ENCODE results near the gene CD2. TPM values are rescaled to one million over a fixed set of nuclear protein-coding genes. Genes with fewer than 3 reads are reported as not detected.

The CD2 gene
- total RNA-seq, 1 donor from 2014 or later, result not detected

GRCh38 chr1:116804736-116805135, 50.5 kb downstream of the CD2 start:
- H3K4me3 Mint-ChIP-seq (ENCODE audit: unreplicated experiment), result no peak overlapping the region
- TF ChIP-seq CTCF (IDR thresholded peaks at IDR 0.05; ENCODE audit: unreplicated experiment), result no peak
- H3K36me3 Mint-ChIP-seq (ENCODE audit: low read depth, unreplicated experiment), result no peaks in the 10 kb centered on the region
- no peak overlapping the region for H3K27ac Mint-ChIP-seq (ENCODE audit: unreplicated experiment)
- peaks cover 1% of the 10 kb centered on the region for H3K27me3 Mint-ChIP-seq (ENCODE audit: unreplicated experiment)
- no peaks in the 10 kb centered on the region for H3K9me3 Mint-ChIP-seq (ENCODE audit: unreplicated experiment)
- H3K4me1 Mint-ChIP-seq (ENCODE audit: unreplicated experiment), result no peaks in the 10 kb centered on the region
- no peak for DNase-seq (ENCODE audit: low spot score)

GRCh38 chr1:116805398-116805797, 51.2 kb downstream of the CD2 start:
- DNase-seq (ENCODE audit: low spot score), result no peak
- no peak overlapping the region for H3K4me3 Mint-ChIP-seq (ENCODE audit: unreplicated experiment)
- TF ChIP-seq CTCF (IDR thresholded peaks at IDR 0.05; ENCODE audit: unreplicated experiment), result no peak
- no peaks in the 10 kb centered on the region for H3K36me3 Mint-ChIP-seq (ENCODE audit: low read depth, unreplicated experiment)
- H3K4me1 Mint-ChIP-seq (ENCODE audit: unreplicated experiment), result no peaks in the 10 kb centered on the region
- H3K9me3 Mint-ChIP-seq (ENCODE audit: unreplicated experiment), result no peaks in the 10 kb centered on the region
- peaks cover 1% of the 10 kb centered on the region for H3K27me3 Mint-ChIP-seq (ENCODE audit: unreplicated experiment)
- no peak overlapping the region for H3K27ac Mint-ChIP-seq (ENCODE audit: unreplicated experiment)

GRCh38 chr1:116806245-116806644, 52.0 kb downstream of the CD2 start:
- DNase-seq (ENCODE audit: low spot score), result no peak
- no peak for TF ChIP-seq CTCF (IDR thresholded peaks at IDR 0.05; ENCODE audit: unreplicated experiment)
- H3K36me3 Mint-ChIP-seq (ENCODE audit: low read depth, unreplicated experiment), result no peaks in the 10 kb centered on the region
- H3K4me3 Mint-ChIP-seq (ENCODE audit: unreplicated experiment), result no peak overlapping the region
- no peaks in the 10 kb centered on the region for H3K9me3 Mint-ChIP-seq (ENCODE audit: unreplicated experiment)
- H3K27ac Mint-ChIP-seq (ENCODE audit: unreplicated experiment), result no peak overlapping the region
- H3K4me1 Mint-ChIP-seq (ENCODE audit: unreplicated experiment), result no peaks in the 10 kb centered on the region
- peaks cover 1% of the 10 kb centered on the region for H3K27me3 Mint-ChIP-seq (ENCODE audit: unreplicated experiment)

- TF ChIP-seq CTCF (IDR thresholded peaks at IDR 0.05; ENCODE audit: unreplicated experiment), result no peak
- DNase-seq (ENCODE audit: low spot score), result no peak
- Mint-ChIP-seq H3K4me3 (ENCODE audit: unreplicated experiment) (no peak overlapping the region), H3K9me3 (ENCODE audit: unreplicated experiment) (no peaks in the 10 kb centered on the region), H3K27me3 (ENCODE audit: unreplicated experiment) (peaks cover 1% of the 10 kb centered on the region), H3K4me1 (ENCODE audit: unreplicated experiment) (no peaks in the 10 kb centered on the region), H3K27ac (ENCODE audit: unreplicated experiment) (no peak overlapping the region), H3K36me3 (ENCODE audit: low read depth, unreplicated experiment) (no peaks in the 10 kb centered on the region)
Observed at GRCh38 chr1:116806671-116807070, 52.4 kb downstream of the CD2 start.

GRCh38 chr1:116807394-116808199, 53.4 kb downstream of the CD2 start:
- no peaks in the 10 kb centered on the region for H3K9me3 Mint-ChIP-seq (ENCODE audit: unreplicated experiment)
- peaks cover 1% of the 10 kb centered on the region for H3K27me3 Mint-ChIP-seq (ENCODE audit: unreplicated experiment)
- DNase-seq (ENCODE audit: low spot score), result no peak
- H3K27ac Mint-ChIP-seq (ENCODE audit: unreplicated experiment), result no peak overlapping the region
- no peak overlapping the region for H3K4me3 Mint-ChIP-seq (ENCODE audit: unreplicated experiment)
- H3K4me1 Mint-ChIP-seq (ENCODE audit: unreplicated experiment), result no peaks in the 10 kb centered on the region
- no peaks in the 10 kb centered on the region for H3K36me3 Mint-ChIP-seq (ENCODE audit: low read depth, unreplicated experiment)
- TF ChIP-seq CTCF (IDR thresholded peaks at IDR 0.05; ENCODE audit: unreplicated experiment), result no peak

Measured in endothelial cell (in vitro differentiated cells).